ENCODE results near the gene PGBD5. TPM values are rescaled to one million over a fixed set of nuclear protein-coding genes. Genes with fewer than 3 reads are reported as not detected.
"Not testable (repeated sequence)": the region's sequence is repeated elsewhere in the genome, so short reads cannot be mapped to it uniquely, and the experiment has no call there.

The PGBD5 gene
- polyA plus RNA-seq (ENCODE audit: insufficient read length) = 5.8 TPM
- long read RNA-seq, donor 1, full-length matches to known transcripts = 2 of 2 reads
- long read RNA-seq, donor 1, partial matches to known transcripts = 0 of 2 reads
- long read RNA-seq, donor 1, other reads (novel, unspliced or antisense) = 0 of 2 reads
- long read RNA-seq, donor 2, full-length matches to known transcripts = 1 of 1 reads
- long read RNA-seq, donor 2, partial matches to known transcripts = 0 of 1 reads
- long read RNA-seq, donor 2, other reads (novel, unspliced or antisense) = 0 of 1 reads
- long read RNA-seq, donor 3 = 0 reads
- long read RNA-seq, donor 4 = 0 reads
- long read RNA-seq, donor 5, full-length matches to known transcripts = 1 of 1 reads
- long read RNA-seq, donor 5, partial matches to known transcripts = 0 of 1 reads
- long read RNA-seq, donor 5, other reads (novel, unspliced or antisense) = 0 of 1 reads
- long read RNA-seq, donor 6 = 0 reads
- long read RNA-seq, donor 7, full-length matches to known transcripts = 1 of 1 reads
- long read RNA-seq, donor 7, partial matches to known transcripts = 0 of 1 reads
- long read RNA-seq, donor 7, other reads (novel, unspliced or antisense) = 0 of 1 reads
- long read RNA-seq, donor 8 = 0 reads

- peak; percentile 76 for DNase-seq
These were observed at the start of gene PGBD5 for GRCh38 chr1:230426246-230427093. Gene PGBD5 (minus strand): TSS chr1:230426332. CDS start chr1:230425928, 404 bp downstream.

GRCh38 chr1:230474924-230475323, 48.8 kb upstream of the PGBD5 start:
- DNase-seq = not testable (repeated sequence)

- not testable (repeated sequence) for DNase-seq
These were observed 44.6 kb upstream of the PGBD5 start for GRCh38 chr1:230470750-230471149.

- DNase-seq = no peak
These were observed 43.1 kb upstream of the PGBD5 start for GRCh38 chr1:230469271-230469670.

GRCh38 chr1:230465691-230466090, 39.6 kb upstream of the PGBD5 start:
- no peak for DNase-seq

- no peak for DNase-seq
These were observed 38.5 kb upstream of the PGBD5 start for GRCh38 chr1:230464671-230465070.

GRCh38 chr1:230463760-230464159, 37.6 kb upstream of the PGBD5 start:
- no peak for DNase-seq

GRCh38 chr1:230463326-230463725, 37.2 kb upstream of the PGBD5 start:
- no peak for DNase-seq

- no peak for DNase-seq
These were observed 33.3 kb upstream of the PGBD5 start for GRCh38 chr1:230459465-230459864.

- DNase-seq = no peak
These were observed 32.4 kb upstream of the PGBD5 start for GRCh38 chr1:230458509-230458908.

- no peak for DNase-seq
These were observed 30.3 kb upstream of the PGBD5 start for GRCh38 chr1:230456478-230456877.

GRCh38 chr1:230455291-230455690, 29.2 kb upstream of the PGBD5 start:
- DNase-seq = no peak

GRCh38 chr1:230453377-230453776, 27.2 kb upstream of the PGBD5 start:
- no peak for DNase-seq

- no peak for DNase-seq
These were observed 15.3 kb upstream of the PGBD5 start for GRCh38 chr1:230441183-230442029.

GRCh38 chr1:230435108-230435507, 9.0 kb upstream of the PGBD5 start:
- DNase-seq = no peak

GRCh38 chr1:230431527-230431926, 5.4 kb upstream of the PGBD5 start:
- DNase-seq = no peak

GRCh38 chr1:230430499-230430898, 4.4 kb upstream of the PGBD5 start:
- DNase-seq = no peak

- no peak for DNase-seq
These were observed 3.1 kb upstream of the PGBD5 start for GRCh38 chr1:230429067-230429735.

GRCh38 chr1:230427981-230428380, 1.8 kb upstream of the PGBD5 start:
- no peak for DNase-seq

- DNase-seq = no peak
These were observed 1.2 kb upstream of the PGBD5 start for GRCh38 chr1:230427094-230427876.
